K562 (cell line): ENCODE data around the gene MBD4.

Experiments used
- CEBPG ChIP-seq, 3 experiments: fragments of 200-800 bp in 1 of 3; sonication (Bioruptor generic) in 1 of 3; sonication (generic) in 1 of 3; formaldehyde crosslinking in 1 of 3; IDR thresholded peaks in 2 of 3; conservative IDR thresholded peaks in 1 of 3; 2 replicates each; pipeline versions ENCODE4 v1.6.1 to v1.8.0; 2016 to 2022; ENCODE audit warnings: missing compliant biosample characterization in 2 of 3, missing genetic modification characterization in 2 of 3, mild to moderate bottlenecking in 1 of 3, missing genetic modification reagents in 1 of 3
- EZH2 ChIP-seq: IDR thresholded peaks from 2 replicates; pipeline ENCODE4 v1.6.1; 2012; ENCODE audit warnings: low read depth, mild to moderate bottlenecking, inconsistent platforms, low read length, borderline replicate concordance
- KLF10 ChIP-seq: fragments of 250-450 bp; sonication (Bioruptor Pico); IDR thresholded peaks from 2 replicates; pipeline ENCODE4 v1.6.1; 2021; ENCODE audit warnings: matching md5 sums
- MECOM ChIP-seq: fragments of 250-450 bp; sonication (Bioruptor Pico); IDR thresholded peaks from 2 replicates; pipeline ENCODE4 v1.8.0; 2022; ENCODE audit warnings: inconsistent platforms
- POLR2A ChIP-seq: fragments of 450-650 bp; conservative IDR thresholded peaks from 2 replicates; pipeline ENCODE4 v1.6.1; 2016
- RBBP5 ChIP-seq: fragments of 200-600 bp; sonication (generic); IDR thresholded peaks from 2 replicates; pipeline ENCODE4 v1.6.1; 2012; ENCODE audit warnings: borderline replicate concordance, mild to moderate bottlenecking, low read length, control low read depth, inconsistent platforms; ENCODE audit not compliant: insufficient read depth, poor library complexity, severe bottlenecking
- SP2 ChIP-seq: IDR thresholded peaks from 2 replicates; pipeline ENCODE4 v1.6.1; 2011; ENCODE audit warnings: mild to moderate bottlenecking, low read depth, low read length, moderate library complexity; ENCODE audit not compliant: poor library complexity, severe bottlenecking; ENCODE audit errors: extremely low read depth
- TAF1 ChIP-seq: IDR thresholded peaks from 2 replicates; pipeline ENCODE4 v1.6.1; 2011; ENCODE audit warnings: mild to moderate bottlenecking, low read length, moderate library complexity; ENCODE audit not compliant: insufficient read depth, control insufficient read depth, severe bottlenecking; ENCODE audit errors: extremely low read depth
- TBP ChIP-seq: optimal IDR thresholded peaks from 2 replicates; pipeline ENCODE3; 2011; ENCODE audit warnings: low read depth, low read length, improper control_type of control experiment
- ZBTB7A ChIP-seq: IDR thresholded peaks from 2 replicates; pipeline ENCODE4 v1.6.1; 2011; ENCODE audit warnings: low read depth, mild to moderate bottlenecking, low read length, moderate library complexity, borderline replicate concordance; ENCODE audit not compliant: control insufficient read depth
- TF ChIP-seq, protein P1 (sequence below), 3 experiments: IDR thresholded peaks in 2 of 3; conservative IDR thresholded peaks in 1 of 3; 2 replicates each; pipeline ENCODE4 v1.5.1; 2011 to 2012; ENCODE audit warnings: low read length in 3 of 3, mild to moderate bottlenecking in 3 of 3, control low read depth in 2 of 3, improper control_type of control experiment in 1 of 3, inconsistent platforms in 1 of 3, low read depth in 1 of 3, mixed read lengths in 1 of 3, moderate library complexity in 1 of 3; ENCODE audit not compliant: insufficient read depth in 2 of 3
- TF ChIP-seq, protein P2 (sequence below): sonication (generic); formaldehyde crosslinking; IDR thresholded peaks from 2 replicates; pipeline ENCODE4 v1.8.0; 2023; ENCODE audit warnings: mild to moderate bottlenecking, missing genetic modification reagents

DNA sequence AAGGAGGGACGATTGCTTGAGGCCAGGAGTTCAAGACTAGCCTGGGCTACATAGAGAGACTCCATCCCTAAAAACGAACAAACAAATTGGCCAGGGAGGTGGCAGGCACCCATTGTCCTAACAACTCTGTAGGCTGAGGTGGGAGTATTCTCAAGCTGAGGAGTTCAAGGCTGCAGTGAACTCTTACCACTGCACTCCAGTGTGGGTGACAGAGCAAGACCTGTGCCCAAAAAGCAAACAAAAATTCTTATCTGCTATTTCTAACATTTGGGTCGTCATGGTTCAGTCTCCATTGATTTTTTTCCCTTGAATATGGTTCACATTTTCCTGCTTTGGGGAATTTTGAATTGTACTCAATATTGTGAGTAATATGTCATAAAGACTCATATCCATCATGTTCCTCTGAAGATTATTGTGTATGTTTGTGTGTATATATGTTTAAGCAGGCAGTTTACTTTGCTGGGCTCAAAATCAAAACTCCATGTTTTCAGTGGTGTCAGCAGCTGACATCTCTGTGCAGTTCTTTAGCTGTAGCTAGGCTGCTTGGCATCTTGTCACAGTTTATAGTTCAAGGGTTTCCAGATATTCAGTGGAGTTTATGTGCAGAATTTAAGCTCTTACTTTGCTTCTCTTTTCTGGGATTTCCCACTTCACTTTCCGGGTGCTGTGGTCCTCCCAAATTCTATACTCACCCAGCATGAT lies 33.5 kb upstream of the MBD4 start:
- TF ChIP-seq CEBPG (CRISPR knock-in tag; IDR thresholded peaks at IDR 0.05) (no peak), CEBPG (tag; conservative IDR thresholded peaks at IDR 0.05 in 1 of 2, IDR thresholded peaks at IDR 0.05 in 1 of 2) (no peak), TAF1 (no peak), MECOM (CRISPR knock-in tag) (no peak), EZH2 (no peak), TBP (no peak), ZBTB7A (no peak), POLR2A (no peak), KLF10 (CRISPR knock-in tag) (no peak), RBBP5 (no peak), SP2 (no peak)
- TF ChIP-seq, protein P1, sequence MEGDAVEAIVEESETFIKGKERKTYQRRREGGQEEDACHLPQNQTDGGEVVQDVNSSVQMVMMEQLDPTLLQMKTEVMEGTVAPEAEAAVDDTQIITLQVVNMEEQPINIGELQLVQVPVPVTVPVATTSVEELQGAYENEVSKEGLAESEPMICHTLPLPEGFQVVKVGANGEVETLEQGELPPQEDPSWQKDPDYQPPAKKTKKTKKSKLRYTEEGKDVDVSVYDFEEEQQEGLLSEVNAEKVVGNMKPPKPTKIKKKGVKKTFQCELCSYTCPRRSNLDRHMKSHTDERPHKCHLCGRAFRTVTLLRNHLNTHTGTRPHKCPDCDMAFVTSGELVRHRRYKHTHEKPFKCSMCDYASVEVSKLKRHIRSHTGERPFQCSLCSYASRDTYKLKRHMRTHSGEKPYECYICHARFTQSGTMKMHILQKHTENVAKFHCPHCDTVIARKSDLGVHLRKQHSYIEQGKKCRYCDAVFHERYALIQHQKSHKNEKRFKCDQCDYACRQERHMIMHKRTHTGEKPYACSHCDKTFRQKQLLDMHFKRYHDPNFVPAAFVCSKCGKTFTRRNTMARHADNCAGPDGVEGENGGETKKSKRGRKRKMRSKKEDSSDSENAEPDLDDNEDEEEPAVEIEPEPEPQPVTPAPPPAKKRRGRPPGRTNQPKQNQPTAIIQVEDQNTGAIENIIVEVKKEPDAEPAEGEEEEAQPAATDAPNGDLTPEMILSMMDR (IDR thresholded peaks at IDR 0.05 in 2 of 3, conservative IDR thresholded peaks at IDR 0.05 in 1 of 3; ENCODE audit: insufficient read depth in 2 of 3, low read depth in 1 of 3, low read length in 3 of 3), result no peak
- TF ChIP-seq, protein P2, sequence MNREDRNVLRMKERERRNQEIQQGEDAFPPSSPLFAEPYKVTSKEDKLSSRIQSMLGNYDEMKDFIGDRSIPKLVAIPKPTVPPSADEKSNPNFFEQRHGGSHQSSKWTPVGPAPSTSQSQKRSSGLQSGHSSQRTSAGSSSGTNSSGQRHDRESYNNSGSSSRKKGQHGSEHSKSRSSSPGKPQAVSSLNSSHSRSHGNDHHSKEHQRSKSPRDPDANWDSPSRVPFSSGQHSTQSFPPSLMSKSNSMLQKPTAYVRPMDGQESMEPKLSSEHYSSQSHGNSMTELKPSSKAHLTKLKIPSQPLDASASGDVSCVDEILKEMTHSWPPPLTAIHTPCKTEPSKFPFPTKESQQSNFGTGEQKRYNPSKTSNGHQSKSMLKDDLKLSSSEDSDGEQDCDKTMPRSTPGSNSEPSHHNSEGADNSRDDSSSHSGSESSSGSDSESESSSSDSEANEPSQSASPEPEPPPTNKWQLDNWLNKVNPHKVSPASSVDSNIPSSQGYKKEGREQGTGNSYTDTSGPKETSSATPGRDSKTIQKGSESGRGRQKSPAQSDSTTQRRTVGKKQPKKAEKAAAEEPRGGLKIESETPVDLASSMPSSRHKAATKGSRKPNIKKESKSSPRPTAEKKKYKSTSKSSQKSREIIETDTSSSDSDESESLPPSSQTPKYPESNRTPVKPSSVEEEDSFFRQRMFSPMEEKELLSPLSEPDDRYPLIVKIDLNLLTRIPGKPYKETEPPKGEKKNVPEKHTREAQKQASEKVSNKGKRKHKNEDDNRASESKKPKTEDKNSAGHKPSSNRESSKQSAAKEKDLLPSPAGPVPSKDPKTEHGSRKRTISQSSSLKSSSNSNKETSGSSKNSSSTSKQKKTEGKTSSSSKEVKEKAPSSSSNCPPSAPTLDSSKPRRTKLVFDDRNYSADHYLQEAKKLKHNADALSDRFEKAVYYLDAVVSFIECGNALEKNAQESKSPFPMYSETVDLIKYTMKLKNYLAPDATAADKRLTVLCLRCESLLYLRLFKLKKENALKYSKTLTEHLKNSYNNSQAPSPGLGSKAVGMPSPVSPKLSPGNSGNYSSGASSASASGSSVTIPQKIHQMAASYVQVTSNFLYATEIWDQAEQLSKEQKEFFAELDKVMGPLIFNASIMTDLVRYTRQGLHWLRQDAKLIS, result no peak
